ENCODE measurements around the gene USP6NL. TPM values are rescaled to one million over a fixed set of nuclear protein-coding genes. Genes with fewer than 3 reads are reported as not detected.

USP6NL gene
- polyA plus RNA-seq, 1 donor (not counting 4 experiments of a cell fraction or from before 2014, with no cell fraction given), result 8.7 TPM

GRCh38 chr10:11491087-11491486 is 120.4 kb downstream of the USP6NL start:
- Histone ChIP-seq H4K20me1 (ENCODE audit: control insufficient read depth, extremely low read depth, insufficient read depth, low read length) (no peaks in the 10 kb centered on the region), H3K9me1 (ENCODE audit: control insufficient read depth, extremely low read depth, insufficient read depth, low read length) (no peaks in the 10 kb centered on the region), H3K9ac (ENCODE audit: control insufficient read depth, extremely low read depth, insufficient read depth, low read length) (no peak overlapping the region), H3K4me3 (ENCODE audit: control insufficient read depth in 2 of 3, extremely low read depth in 1 of 3, insufficient read depth in 2 of 3, low read depth in 1 of 3, low read length in 3 of 3) (no peak overlapping the region), H3K4me2 (ENCODE audit: control insufficient read depth, extremely low read depth, insufficient read depth, low read depth, low read length) (no peak overlapping the region), H2AFZ (ENCODE audit: control insufficient read depth, low read length) (no peak overlapping the region), H3K4me1 (ENCODE audit: control insufficient read depth, extremely low read depth, insufficient read depth, low read length) (no peaks in the 10 kb centered on the region), H3K27me3 (ENCODE audit: control insufficient read depth, extremely low read depth, insufficient read depth, low read length) (no peaks in the 10 kb centered on the region), H3K79me2 (ENCODE audit: control insufficient read depth, insufficient read depth, low read length) (no peaks in the 10 kb centered on the region), H3K9me3 (ENCODE audit: control insufficient read depth, low read depth, low read length) (no peaks in the 10 kb centered on the region), H3K27ac (ENCODE audit: control insufficient read depth, insufficient read depth, low read length) (no peak overlapping the region), H3K36me3 (ENCODE audit: control insufficient read depth in 2 of 2, extremely low read depth in 1 of 2, insufficient read depth in 2 of 2, low read length in 2 of 2) (peaks cover 0 to 3% of the 10 kb centered on the region in 2 experiments)
- DNase-seq (ENCODE audit: low read depth, low spot score) (no peak), FAIRE-seq (no peak)
- dilution Hi-C loops (cut with MboI; ENCODE audit: extremely low pct_ligation_motif_present, low sequenced_read_pairs), result no loop called here
- no peak for TF ChIP-seq EZH2 (IDR thresholded peaks at IDR 0.05; ENCODE audit: low read length)
- TF ChIP-seq, protein P1, sequence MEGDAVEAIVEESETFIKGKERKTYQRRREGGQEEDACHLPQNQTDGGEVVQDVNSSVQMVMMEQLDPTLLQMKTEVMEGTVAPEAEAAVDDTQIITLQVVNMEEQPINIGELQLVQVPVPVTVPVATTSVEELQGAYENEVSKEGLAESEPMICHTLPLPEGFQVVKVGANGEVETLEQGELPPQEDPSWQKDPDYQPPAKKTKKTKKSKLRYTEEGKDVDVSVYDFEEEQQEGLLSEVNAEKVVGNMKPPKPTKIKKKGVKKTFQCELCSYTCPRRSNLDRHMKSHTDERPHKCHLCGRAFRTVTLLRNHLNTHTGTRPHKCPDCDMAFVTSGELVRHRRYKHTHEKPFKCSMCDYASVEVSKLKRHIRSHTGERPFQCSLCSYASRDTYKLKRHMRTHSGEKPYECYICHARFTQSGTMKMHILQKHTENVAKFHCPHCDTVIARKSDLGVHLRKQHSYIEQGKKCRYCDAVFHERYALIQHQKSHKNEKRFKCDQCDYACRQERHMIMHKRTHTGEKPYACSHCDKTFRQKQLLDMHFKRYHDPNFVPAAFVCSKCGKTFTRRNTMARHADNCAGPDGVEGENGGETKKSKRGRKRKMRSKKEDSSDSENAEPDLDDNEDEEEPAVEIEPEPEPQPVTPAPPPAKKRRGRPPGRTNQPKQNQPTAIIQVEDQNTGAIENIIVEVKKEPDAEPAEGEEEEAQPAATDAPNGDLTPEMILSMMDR (optimal IDR thresholded peaks at IDR 0.05 in 1 of 3, IDR thresholded peaks at IDR 0.05 in 1 of 3, conservative IDR thresholded peaks at IDR 0.05 in 1 of 3; ENCODE audit: extremely low read depth in 1 of 3, insufficient read depth in 2 of 3, low read length in 3 of 3), result no peak

DNA sequence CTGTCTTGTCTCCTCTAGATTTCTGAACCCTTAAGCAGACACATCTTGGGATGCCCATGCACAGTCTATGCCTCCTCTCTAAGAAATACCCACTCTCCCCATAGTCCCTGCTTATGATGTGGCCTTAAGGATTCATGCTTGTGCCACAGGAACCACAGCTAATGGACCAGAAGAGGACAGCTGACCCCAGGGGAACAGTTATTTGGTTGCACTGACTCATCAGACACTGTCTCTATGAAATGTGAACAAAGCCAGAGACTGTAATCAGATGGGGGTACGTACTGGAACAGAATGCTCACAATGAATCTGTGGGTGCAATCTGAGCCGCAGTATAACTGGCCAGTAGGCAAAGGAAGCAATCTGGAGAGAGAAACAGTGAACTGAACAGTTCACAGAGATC is 121.9 kb downstream of the USP6NL start:
- Histone ChIP-seq H2AFZ (ENCODE audit: control insufficient read depth, low read length) (no peak overlapping the region), H3K9me1 (ENCODE audit: control insufficient read depth, extremely low read depth, insufficient read depth, low read length) (no peaks in the 10 kb centered on the region), H3K4me2 (ENCODE audit: control insufficient read depth, extremely low read depth, insufficient read depth, low read depth, low read length) (no peak overlapping the region), H3K4me1 (ENCODE audit: control insufficient read depth, extremely low read depth, insufficient read depth, low read length) (no peaks in the 10 kb centered on the region), H4K20me1 (ENCODE audit: control insufficient read depth, extremely low read depth, insufficient read depth, low read length) (no peaks in the 10 kb centered on the region), H3K36me3 (ENCODE audit: control insufficient read depth in 2 of 2, extremely low read depth in 1 of 2, insufficient read depth in 2 of 2, low read length in 2 of 2) (peaks cover 0 to 3% of the 10 kb centered on the region in 2 experiments), H3K27me3 (ENCODE audit: control insufficient read depth, extremely low read depth, insufficient read depth, low read length) (no peaks in the 10 kb centered on the region), H3K27ac (ENCODE audit: control insufficient read depth, insufficient read depth, low read length) (no peak overlapping the region), H3K9me3 (ENCODE audit: control insufficient read depth, low read depth, low read length) (no peaks in the 10 kb centered on the region), H3K79me2 (ENCODE audit: control insufficient read depth, insufficient read depth, low read length) (no peaks in the 10 kb centered on the region), H3K9ac (ENCODE audit: control insufficient read depth, extremely low read depth, insufficient read depth, low read length) (no peak overlapping the region), H3K4me3 (ENCODE audit: control insufficient read depth in 2 of 3, extremely low read depth in 1 of 3, insufficient read depth in 2 of 3, low read depth in 1 of 3, low read length in 3 of 3) (no peak overlapping the region)
- TF ChIP-seq, protein P1 (optimal IDR thresholded peaks at IDR 0.05 in 1 of 3, IDR thresholded peaks at IDR 0.05 in 1 of 3, conservative IDR thresholded peaks at IDR 0.05 in 1 of 3; ENCODE audit: extremely low read depth in 1 of 3, insufficient read depth in 2 of 3, low read length in 3 of 3), result no peak
- no peak for TF ChIP-seq EZH2 (IDR thresholded peaks at IDR 0.05; ENCODE audit: low read length)
- FAIRE-seq (no peak), DNase-seq (ENCODE audit: low read depth, low spot score) (no peak)
- dilution Hi-C loops (cut with MboI; ENCODE audit: extremely low pct_ligation_motif_present, low sequenced_read_pairs), result no loop called here
